GM10266 (cell line): ENCODE results near the gene PDIA5.

Source experiments
- DNase-seq: peaks from one replicate; pipeline ENCODE4 v3.0.0; 2012; ENCODE audit errors: extremely low spot score
- TF ChIP-seq, protein P1 (sequence below): IDR thresholded peaks from 2 replicates; pipeline ENCODE4 v1.5.1; 2012; ENCODE audit warnings: mild to moderate bottlenecking, low read depth; ENCODE audit not compliant: control insufficient read depth, insufficient read depth; ENCODE audit errors: missing control alignments

PDIA5 gene

GRCh38 chr3:123078101-123078500, 11.3 kb downstream of the PDIA5 start:
- DNase-seq: no peak
- TF ChIP-seq, protein P1, sequence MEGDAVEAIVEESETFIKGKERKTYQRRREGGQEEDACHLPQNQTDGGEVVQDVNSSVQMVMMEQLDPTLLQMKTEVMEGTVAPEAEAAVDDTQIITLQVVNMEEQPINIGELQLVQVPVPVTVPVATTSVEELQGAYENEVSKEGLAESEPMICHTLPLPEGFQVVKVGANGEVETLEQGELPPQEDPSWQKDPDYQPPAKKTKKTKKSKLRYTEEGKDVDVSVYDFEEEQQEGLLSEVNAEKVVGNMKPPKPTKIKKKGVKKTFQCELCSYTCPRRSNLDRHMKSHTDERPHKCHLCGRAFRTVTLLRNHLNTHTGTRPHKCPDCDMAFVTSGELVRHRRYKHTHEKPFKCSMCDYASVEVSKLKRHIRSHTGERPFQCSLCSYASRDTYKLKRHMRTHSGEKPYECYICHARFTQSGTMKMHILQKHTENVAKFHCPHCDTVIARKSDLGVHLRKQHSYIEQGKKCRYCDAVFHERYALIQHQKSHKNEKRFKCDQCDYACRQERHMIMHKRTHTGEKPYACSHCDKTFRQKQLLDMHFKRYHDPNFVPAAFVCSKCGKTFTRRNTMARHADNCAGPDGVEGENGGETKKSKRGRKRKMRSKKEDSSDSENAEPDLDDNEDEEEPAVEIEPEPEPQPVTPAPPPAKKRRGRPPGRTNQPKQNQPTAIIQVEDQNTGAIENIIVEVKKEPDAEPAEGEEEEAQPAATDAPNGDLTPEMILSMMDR: no peak

DNA sequence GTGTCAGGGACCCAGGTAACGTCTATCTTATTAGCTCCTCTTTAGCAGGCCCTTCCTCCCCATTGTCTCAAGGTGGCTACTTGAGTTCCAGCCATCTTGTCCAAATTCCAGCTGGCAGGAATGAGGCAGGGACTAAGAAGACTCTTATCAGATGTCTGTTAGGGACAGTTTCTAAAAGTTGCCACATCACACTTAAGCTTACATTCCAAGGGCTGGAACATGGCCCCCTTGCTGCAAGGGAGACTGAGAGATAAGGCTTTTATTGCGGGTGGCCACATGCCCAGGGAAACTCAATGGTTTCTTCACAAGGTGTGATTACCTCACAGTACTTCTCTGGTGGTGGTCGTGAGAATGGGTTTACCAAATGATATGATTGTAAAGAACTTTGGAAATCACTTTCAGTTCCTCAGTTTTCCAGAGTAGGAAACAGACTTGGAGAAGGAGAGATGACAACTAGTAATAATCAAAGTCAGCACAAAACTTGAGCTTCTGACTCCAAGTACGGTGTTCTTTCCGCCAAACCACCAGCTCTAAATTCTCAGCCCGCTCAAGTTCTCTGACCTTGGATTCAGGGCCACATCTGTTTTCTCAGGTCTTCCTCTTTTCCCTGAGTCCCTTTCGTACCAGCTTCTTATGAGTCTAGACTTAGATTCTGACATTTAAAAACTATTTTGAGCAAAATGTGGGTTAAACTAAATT, 14.2 kb downstream of the PDIA5 start:
- TF ChIP-seq, protein P1: no peak
- DNase-seq: no peak

DNA sequence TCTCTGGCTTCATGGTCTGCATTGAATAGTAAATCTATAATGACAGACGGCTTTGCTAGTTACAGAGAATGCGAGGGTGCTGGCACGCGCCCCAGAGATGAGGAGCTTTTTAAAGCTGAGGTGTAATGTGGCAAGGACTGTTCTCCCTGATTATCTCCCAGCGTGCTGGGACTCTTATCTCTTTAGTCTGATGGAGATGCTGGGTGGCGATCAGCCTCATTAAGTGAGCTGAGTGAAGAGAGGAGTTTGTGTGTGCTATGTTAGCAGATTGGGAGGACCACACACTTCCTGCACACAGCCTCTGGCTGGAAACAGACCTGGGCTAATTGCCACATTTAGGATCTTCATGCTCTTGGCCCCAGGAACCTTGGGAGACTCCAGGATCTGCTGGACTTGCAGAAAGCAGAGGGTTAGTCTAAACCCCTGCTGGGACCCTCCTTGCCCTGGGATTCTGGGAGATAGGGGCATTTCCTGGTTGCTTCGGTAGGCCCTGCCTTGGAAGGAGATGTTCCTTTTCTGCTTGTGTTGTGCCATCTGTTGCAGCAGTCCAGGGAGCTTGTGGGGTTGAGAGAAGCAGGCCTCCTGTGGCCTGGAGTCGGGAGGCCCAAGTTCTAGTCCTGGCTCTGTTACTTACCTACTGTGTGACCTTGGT, 15.0 kb downstream of the PDIA5 start:
- TF ChIP-seq, protein P1: no peak
- no peak for DNase-seq

DNA sequence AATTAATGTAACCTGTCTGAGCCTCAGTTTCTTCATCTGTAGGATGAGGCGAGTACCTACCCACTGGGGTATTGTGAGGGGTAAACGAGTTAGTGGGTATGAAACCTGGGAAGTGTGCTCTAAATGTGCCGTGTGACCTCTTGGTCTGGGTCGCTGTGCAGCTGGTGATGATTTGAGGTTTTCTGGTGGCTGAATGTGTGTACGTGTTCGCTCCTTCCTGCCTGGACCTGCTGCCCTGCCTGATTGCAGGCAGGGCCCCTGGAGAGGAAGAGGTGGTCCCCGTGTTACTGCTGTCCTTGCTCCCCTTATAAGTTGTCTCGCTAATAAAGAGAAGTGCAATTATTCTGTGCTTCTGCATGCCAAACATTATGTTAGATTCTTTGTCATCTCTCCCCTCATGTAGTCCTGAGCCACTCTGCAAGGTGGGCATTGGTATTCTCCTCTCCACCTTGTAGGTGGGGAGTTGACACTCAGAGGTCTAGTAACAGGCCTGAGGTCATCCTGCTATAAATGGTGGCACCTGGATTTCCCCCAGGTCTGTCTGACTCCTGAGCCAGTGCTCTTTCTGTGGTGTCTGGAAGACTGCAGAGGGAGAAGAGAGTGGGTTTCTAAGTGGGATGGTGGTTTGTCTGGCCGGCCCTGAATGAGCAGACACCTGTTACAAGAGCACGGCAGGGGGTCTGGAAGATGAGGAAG, 15.7 kb downstream of the PDIA5 start:
- peak; percentile 49 for DNase-seq
- TF ChIP-seq, protein P1: no peak

DNA sequence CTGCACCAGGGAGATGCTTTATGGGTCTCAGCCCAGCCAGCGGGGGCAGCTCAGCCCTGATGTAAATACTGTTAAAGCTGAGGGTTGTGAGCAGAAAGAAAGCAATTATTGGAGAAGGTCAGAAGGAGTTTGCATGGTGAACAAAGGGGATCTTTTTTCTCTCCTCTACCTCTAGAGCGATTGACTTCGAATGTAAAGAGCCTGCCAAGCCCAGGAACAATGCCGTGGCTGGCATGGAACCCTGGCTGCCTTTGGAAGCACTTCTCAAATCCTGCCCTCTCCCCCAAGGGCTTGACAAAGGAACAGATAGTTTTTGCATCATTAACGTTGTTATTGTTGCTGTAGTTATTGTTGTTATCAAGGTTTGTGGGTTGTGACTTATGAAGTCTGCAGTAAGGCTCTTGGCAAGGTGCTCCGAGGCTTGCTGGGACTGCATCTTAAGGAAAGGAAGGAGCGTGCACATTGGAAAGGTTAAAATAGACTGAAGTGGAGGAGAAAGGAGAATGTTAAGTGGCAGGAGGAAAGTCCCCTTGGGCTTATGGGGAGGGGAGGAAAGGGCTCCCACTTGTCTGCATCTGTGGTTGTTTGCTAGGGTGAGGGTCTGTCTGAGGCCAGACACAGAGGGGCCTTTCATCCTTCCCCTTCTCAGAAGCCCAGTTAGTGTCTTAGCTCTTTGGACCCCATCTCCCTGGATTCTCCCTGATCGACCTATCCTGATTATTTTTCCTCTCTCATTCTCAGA, 16.7 kb downstream of the PDIA5 start:
- TF ChIP-seq, protein P1: no peak
- DNase-seq: no peak

- TF ChIP-seq, protein P1: no peak
These were observed 17.4 kb downstream of the PDIA5 start for GRCh38 chr3:123084192-123084591.

More at GRCh38 chr3:123084192-123084591, 17.4 kb downstream of the PDIA5 start:
- no peak for DNase-seq
